ENCODE results near the gene NLGN4Y. TPM values are rescaled to one million over a fixed set of nuclear protein-coding genes. Genes with fewer than 3 reads are reported as not detected.

NLGN4Y gene
- 31.3 TPM in 1 of 2 replicates, not detected in the other for total RNA-seq

DNA sequence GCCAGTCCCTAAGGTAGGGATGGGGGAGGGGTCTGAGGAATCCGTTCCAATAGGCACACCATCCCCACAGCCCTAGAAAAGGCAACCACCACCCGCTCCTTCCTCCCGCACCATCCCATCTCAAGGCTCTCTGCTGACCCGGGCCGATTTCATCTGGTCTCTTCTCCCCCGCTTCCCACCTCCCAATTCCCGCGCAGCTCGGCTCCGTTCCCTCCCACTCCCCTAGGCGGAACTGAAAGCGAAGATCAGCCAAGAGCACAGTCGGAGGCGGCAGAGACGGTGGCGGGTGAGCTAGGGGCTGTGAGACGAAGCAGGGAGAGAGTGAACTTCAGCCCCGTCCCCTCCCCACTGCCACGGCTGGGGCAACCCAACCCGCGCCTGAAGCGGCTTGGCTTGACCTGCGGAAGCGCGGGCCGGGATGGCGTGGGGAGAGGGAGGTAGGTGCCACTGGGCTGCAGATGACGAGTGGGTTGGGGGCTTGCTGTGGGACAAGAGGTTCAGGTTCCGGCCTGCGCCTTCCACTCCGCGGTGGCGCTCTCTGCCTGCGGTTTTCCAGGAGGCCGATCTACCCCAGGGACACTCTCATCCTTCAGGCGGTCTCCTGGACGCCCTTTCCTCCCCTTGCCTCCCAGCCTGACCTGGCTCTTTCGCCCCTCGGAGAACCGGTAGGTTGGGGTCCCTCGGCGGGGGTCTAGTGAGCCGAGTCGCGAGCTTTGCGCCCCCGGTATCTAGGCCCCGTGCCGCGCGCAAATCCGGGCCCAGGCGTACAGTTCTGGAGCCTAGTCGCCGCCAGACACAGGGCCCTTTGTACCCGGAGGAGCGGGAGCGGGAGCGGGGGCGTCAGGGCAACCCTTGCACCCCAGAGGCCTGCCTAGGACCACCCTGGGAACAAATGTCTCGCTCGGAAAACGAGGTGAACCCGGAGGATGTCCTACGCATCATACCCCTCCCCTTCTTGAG is at the start of gene NLGN4Y:
NLGN4Y (plus strand) TSS at position 258 of the 960 bp plus-strand sequence. CDS start 97,591 bp downstream, outside the sequence.
- DNase-seq (ENCODE audit: low read depth in 2 of 2), result no peak

DNA sequence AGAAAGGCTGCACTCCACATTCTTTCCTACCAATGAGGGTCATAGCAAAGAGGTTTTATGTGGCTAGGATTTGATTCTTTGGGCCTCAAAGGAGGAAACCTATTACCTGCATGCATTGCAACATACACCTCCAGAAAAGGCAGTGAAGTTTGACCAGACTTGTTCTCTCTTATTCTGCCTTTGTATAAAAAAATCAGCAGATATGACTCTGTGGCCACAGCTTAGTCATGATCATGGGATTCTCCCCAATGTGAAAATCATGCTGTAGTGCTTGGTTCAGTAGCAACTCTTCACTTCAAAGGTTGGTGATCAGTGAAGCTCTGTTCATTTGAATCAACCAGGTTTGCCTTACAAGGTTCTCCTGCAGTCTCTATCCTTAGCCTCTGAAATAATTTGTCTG is 38.4 kb upstream of the NLGN4Y start:
- DNase-seq (ENCODE audit: low read depth in 2 of 2), result no peak

DNA sequence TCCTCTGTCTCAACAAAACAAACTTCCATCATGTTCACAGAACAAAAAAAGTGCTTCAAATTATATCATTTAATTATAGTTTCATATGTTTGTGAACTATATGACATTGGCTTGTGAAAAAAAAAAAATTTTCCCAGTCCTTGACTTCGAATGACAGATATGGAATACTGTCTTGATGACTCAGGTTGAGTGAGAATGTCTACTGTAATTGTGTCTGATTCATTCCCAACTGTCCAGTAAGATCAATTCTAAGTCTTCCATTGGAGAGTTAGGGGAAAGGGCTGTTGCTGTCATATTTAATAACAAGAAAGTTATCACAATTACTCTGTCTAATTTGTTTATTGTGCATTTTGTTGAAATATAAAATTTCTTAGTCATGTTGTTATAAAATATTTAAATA is 34.1 kb upstream of the NLGN4Y start:
- DNase-seq (ENCODE audit: low read depth in 2 of 2), result no peak

DNA sequence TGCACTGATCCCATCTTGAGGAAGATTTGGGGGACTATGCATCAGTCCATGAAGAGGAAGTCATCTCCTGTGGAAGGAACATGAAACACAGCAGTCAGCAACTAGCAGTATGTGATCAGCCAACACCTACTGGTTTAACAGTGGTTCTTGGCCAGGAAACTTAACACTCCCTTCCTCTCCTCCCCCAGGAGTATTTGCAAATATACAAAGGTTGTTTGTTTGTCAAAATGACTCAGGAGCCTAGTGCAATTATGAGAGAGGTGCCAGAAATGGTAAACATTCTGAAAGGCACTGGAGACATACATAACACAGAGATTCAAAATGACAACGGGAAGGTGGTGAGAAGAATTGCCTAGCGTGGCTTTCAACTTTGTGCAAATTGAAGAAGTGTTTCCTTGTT is 26.3 kb upstream of the NLGN4Y start:
- DNase-seq (ENCODE audit: low read depth in 2 of 2), result no peak

DNA sequence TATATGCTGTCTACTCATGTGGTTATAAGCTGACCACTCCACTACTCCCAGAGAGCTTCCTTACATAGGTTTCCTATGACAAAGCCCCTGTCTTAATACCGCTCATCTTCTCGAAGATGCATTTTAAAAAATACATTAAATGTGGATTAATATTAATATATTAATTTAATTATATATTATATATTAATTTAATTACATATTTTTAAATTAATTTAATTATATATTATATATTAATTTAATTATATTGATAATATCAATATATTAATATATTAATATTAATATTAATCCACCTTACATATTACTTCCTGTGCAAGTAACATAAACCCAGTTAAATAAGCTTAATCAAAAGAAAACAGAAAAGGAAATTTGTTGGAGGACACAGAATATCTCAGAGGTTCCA is 19.7 kb upstream of the NLGN4Y start:
- DNase-seq (ENCODE audit: low read depth in 2 of 2), result no peak

DNA sequence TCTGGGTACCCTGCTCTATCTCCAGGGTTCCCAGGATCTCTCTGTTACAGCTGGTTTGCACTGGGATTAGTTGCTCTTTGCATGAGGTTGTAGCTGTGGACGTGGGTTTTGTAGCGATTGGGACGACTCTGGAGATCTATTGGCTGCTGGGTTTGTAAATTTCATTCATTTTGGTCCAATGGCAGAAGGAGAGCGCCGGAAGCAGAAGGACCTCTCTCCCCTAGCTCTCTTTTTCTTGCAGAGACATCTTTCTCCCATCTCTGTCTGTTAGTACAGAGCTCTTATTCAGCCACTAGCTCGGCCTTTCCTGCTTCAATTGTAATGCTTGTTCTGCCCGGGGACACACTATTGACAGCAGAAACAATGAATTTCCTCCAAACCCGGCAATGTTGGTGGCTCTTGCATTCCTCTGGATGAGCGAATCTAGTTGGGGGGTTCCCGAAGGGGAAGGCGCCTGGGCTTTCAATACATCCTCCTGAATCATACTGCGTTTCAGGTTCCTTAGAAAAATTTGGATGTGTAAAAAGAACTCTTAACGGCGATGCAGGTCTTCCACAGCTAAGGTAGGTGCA is 1.9 kb upstream of the NLGN4Y start:
- no peak for DNase-seq (ENCODE audit: low read depth in 2 of 2)

DNA sequence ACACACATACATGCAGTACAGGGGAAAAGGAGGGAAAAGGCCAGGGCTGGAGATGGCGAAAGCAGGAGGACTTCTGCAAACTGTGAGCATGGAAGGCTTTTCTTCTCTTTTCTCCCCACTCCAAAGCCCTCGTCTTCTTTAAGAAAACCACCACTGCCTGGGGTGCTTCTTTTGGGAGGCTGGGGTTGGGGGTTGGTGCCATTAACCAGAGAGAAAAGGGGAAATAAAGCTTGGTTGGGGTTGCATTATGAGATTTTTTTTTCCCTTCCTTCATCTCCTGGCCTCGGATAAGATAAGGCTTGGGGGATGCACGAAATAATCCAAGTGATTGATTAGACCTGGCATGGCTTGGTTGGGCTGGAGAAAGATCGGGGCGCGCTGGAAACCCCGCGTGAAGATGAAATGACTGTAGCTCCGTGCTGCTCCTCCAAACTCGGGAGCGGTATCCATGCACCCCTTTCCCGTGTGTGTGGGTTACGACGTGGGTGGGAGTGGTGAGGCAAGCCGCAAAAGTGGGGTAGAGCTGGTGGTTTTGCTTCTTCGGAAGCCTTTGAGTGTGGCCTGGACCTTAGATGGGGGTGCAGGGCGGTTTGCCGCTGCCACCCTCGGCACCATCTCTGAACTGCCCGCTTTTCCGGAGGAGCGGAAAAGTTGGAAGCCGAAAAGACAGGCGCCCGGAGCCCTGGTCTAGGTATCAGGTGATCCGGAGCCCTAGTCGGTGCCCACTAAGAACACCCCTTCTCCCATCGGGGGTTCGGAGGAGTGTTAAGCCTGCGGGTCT is 648 bp upstream of the NLGN4Y start:
- no peak for DNase-seq (ENCODE audit: low read depth in 2 of 2)

DNA sequence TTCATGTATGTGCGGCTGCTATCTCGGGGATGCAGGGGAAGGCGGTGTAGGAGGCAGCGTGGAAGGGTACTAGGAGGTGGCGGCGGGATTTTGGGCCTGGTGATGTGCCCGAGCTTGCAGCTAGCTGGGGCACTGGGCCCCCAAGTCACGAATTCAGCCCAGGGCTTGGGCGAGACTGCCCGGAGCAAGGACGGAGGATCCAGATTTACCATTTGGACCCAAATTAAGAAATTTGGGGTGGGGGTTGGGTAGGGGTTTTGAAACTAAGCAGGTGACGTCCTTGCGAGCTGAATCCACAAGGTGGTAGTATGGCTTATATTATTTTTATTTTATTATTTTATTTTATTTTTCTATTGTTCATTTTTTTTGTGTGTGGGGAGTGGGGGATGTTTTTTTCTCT is 986 bp downstream of the NLGN4Y start:
- no peak for DNase-seq (ENCODE audit: low read depth in 2 of 2)

DNA sequence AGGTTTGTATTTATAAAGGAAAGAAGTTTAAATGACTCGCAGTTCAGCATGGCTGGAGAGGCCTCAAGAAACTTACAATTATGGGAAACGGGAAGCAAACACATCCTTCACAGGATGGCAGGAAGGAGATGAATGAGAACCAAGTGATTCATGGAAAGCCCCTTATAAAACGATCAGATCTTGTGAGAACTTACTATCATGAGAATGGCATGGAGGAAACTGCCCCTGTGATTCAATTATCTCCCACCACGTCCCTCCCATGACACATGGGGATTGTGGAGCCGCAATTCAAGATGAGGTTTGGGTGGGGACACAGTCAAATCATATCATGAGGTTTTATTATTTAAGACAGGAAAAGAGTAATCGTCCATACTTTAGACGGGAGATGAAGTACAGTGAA is 4.0 kb downstream of the NLGN4Y start:
- no peak for DNase-seq (ENCODE audit: low read depth in 2 of 2)

DNA sequence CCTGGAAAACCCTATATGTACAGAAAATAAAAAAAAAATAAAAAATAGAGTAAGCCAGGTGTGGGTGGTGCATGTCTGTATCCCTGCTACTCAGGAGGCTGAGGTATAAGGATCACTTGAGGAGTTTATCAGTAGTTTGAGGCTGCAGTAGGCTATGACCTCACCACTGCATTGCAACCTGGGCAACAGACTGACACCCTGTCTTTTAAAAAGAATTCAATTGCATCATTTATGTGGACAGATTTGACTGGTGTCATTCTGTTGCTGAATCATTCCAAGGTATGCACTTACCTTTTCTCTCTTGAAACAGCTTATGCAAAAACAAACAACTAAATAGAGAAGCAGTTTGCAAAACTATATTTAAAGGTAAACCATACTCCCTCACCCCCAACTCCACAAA is 12.4 kb downstream of the NLGN4Y start:
- no peak for DNase-seq (ENCODE audit: low read depth in 2 of 2)

DNA sequence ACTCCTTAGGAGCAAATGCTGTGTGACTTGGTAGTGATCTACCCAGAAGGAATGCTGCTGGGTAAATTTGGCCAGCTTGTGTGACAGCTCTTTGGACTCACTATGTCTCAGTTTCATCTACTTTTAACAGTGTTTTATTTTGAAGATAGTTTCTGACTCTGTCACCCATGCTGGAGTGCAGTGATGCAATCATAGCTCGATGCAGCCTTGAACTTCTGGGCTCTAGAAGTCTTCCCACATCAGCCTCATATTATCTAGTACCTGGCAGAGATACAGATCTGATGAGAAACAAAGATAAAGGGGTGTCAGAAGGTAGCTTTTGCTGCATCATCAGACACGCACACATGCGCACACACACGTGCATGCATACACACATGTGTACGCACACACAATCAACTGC is 19.2 kb downstream of the NLGN4Y start:
- DNase-seq (ENCODE audit: low read depth in 2 of 2), result no peak

DNA sequence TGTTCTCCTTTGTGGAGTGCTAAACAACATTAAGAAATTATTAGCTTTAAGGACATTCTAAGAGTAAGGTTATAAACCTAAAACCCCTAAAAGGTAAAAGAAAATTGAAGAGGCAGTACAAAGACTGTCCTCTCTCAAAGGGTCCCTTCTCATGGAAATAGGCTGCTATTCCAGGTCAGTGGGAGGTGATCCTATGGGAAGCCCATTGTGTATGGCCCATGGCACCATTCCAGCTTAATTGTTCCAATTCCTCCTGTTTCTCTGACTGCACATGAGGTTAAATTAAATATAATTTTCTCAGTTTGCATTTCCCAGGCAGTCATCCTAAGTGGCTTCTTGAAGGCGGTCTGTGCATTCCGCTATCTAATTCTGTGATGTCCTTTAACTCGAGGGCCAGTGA is 57.0 kb downstream of the NLGN4Y start:
- no peak for DNase-seq (ENCODE audit: low read depth in 2 of 2)

DNA sequence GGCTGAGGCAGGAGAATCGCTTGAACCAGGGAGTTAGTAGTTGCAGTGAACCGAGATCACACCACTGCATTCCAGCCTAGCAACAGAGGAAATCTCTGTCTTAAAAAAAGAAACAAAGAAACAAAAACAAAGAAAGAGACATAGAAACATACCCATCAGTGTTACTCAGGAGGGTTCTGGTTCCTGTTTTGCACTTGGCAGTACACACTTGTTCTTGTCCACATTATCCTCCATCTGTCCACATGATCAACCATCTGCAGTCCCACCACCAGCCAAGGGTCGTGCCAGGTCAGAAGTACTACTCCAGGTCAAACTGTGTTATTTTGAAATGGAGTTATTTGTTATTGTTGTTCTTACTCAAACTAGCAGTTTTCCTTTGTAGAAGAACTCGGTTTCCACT is 62.4 kb downstream of the NLGN4Y start:
- DNase-seq (ENCODE audit: low read depth in 2 of 2), result no peak

DNA sequence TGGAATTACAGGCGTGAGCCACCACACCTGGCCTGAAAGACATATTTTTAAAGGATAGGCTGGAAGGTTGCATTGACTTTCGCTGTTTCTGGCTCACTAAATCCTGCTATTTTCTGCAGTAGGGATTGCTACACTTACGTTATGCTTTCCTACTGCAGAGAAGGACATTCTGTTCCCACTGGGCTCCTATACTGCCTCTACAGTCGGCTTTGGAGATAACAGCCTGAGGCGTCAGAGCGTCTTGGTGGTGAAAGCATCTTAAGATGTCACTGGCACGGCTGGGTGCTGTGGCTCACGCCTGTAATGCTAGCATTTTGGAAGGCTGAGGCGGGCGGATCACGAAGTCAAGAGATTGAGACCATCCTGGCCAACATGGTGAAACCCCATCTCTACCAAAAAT is 77.0 kb downstream of the NLGN4Y start:
- no peak for DNase-seq (ENCODE audit: low read depth in 2 of 2)

DNA sequence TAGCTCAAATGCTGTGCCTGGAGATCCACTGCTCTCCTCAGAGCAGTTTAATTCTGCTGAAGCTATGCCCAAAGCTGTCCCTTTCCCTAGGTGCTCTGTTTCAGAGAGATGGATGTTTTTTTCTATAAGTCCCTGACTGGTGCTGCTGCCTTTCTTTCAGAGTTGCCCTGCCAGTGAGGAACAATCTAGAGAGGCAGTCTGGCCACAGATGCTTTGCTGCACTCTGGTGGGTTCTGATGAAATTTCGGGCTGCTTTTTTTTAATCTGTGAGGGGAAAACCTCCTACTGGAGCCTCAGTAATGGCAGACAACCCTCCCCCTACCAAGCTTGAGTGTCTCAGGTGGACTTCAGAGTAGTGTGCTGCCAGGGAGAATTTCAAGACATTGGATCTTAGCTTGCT is 93.3 kb downstream of the NLGN4Y start:
- no peak for DNase-seq (ENCODE audit: low read depth in 2 of 2)

DNA sequence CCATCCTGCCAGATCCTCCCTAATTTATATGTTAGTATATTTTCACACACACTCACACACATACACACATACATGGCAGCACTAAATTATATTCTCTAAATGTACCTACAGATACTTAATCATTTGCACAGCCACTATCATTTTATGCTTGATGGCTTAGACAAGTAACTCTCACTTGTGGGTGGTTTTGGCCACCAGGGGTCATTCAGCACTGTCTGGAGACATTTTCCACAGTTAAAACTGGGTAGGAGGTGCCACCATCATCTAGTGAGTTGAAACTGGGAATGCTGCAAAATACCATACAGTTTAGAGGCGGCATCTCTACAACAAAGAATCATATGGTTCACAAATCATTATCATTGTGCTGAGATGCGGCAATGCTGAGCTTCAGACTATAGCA is 94.2 kb downstream of the NLGN4Y start:
- DNase-seq (ENCODE audit: low read depth in 2 of 2), result no peak

DNA sequence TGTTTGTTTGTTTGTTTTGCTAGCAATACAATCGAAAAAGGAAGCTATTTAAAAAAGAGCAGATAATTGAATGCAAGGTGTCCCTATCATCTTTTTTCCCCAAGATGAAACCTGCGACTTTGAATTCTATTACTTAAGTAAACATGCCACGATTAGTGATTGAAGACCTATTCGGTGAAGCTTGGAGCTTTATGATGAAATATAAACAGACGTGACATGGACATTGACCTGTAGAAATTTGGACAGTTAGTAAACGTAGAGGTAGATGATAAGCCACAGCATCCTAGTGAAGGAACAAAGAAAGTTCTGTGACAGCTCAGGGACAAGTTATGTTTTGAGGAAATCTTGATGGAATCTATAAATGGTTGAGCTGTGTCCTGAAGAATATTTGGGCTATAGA is 103.9 kb downstream of the NLGN4Y start:
- DNase-seq (ENCODE audit: low read depth in 2 of 2), result no peak

DNA sequence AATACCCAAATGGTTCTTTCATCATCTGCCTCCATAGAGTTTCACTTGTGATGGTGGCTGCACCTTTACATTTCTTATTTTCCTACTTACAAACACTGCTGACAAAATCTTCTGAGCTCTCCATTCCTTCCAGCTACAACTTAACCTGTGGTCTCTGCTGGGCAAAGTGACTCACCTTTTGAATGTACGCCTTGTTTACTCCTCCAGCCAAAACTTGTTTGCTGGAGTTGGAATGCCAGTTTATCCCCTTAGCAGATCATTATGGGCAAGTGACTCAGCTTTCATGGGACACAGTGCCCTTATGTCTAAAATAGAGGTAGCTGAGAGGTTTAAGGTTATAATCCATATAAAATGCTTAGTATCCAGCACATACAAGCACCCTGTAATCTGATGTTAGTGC is 107.3 kb downstream of the NLGN4Y start:
- DNase-seq (ENCODE audit: low read depth in 2 of 2), result no peak

DNA sequence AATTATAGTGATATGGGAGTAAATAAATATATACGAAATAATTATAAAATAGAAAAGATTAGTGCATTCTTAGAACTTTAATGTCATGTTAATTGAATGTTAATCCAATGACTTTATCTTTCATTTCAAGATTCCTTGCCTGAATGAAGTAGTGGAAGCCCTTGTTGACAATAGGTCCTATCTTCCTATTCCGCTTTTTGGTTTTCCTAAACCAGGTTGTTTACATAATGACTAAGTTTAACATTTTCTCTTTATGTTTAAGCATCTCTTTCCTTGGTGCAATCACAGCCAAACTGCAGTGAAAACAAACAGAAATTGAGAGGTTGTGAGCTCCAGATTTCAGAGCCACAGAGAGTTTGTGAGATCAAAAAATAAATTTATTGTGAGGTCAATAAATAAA is 109.4 kb downstream of the NLGN4Y start:
- no peak for DNase-seq (ENCODE audit: low read depth in 2 of 2)

DNA sequence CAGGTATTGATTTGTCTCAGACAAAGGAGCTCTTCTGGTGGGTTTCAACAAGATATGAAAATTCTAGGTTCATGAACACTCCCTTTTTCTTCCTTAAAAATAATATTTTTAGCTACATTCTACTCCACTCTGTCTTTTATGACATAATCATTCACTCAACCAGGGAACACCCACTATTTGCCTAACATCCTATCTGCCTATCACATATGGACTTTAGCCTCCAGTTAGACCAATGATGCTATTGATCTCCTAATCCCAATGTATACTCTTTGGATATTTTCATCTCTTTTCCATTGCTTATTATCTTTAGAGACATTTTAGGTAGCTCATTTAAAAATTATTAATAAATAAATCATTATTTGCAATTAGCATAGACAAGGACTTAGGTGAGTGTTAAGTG is 110.6 kb downstream of the NLGN4Y start:
- DNase-seq (ENCODE audit: low read depth in 2 of 2), result no peak

DNA sequence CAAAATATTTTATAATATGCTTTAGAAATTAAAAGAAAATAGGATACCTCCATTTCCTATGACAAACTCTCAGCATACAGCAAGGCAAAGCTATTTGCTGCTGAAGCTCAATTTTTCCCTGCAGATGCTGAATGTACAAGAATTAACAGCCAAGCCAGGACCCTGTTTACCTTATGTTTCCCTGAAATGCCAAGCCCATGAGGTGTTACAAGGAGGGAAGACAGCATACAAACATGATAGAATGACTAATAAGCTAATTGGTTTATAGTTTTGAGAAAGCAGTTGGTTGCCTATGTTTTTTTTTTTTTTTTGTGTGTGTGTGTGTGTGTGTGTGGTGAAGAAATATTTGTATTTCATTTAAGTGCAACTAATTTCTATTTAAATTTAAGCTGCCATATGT is 113.2 kb downstream of the NLGN4Y start:
- DNase-seq (ENCODE audit: low read depth in 2 of 2), result no peak

DNA sequence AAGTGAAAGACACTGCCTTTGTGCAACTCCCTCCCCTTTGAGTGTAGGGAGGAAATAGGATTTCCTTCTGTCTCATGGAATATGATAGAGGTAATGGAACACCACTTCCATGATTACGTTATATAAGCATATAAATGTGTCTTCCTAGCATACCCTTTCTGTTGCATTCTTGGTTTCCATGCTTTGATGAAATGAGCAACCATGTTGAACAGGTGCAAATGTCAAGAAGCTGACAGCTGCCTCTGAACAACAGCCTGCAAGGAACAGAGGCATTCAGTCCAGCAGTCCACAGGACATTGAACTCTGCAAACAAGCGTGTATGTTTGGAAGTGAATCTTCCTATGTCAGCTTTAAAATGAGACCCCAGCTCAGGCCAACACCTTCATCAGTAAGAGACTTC is 117.5 kb downstream of the NLGN4Y start:
- DNase-seq (ENCODE audit: low read depth in 2 of 2), result no peak

Measured in lung microvascular endothelial cell (primary cell).